Cortex of kidney (tissue), 1 donor: ENCODE data around the gene DOCK1.

Experiments used
- DNase-seq: peaks from one replicate; lab custom pipeline; 2025; lab: John Stamatoyannopoulos, UW

The DOCK1 gene

DNA sequence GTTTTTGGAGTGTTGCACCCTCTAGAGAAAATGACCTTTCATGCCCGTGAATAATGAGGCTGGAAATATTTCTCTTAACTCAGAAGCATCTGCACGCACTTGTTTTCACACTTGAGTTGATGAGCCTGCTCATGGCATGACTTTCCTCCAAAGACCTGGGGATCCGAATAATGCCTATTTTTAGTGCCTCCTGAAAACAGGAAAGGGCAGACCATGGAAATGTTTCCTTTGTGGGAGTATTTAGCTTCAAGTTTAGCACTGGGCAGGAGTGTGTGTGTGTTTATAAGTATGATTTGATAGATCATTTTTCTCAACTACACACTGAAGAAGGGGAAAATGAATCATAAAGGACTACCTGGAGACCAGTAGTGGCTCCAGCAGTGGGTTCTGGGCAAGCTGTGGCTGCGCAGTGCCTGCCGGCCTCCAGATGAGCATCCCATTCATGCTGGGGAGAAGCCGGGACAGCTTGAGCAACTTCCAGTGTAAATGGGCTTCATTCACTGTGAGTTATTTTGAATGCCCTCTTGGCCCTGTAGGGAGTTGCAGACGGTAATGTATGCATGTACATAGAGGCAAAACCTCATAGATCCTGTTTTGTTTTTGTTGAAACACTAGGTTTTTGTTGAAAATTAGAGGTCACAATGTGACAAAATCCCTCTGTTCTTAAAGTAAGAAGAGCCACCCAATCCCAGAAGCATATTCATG, 408.9 kb downstream of the DOCK1 start:
- no peak for DNase-seq

DNA sequence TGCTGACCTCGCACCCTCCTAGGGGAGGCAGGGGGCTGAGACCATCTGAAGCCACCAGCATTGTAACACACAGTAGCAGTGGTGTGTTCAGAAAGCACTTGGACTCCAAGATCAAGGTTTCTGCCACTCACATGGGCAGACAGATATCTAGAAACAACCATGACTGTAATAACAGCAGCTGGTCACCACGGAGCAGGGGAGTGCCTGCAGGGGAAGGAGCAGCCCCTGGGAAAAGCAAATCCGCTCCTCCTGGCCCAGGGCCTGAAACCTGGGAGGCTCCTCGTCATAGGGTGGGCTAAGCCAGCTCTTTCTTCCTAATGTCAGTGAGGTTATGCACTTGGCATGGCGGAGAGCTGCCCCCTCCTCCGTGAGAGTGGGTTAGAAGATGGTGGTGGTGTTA, 409.6 kb downstream of the DOCK1 start:
- no peak for DNase-seq

DNA sequence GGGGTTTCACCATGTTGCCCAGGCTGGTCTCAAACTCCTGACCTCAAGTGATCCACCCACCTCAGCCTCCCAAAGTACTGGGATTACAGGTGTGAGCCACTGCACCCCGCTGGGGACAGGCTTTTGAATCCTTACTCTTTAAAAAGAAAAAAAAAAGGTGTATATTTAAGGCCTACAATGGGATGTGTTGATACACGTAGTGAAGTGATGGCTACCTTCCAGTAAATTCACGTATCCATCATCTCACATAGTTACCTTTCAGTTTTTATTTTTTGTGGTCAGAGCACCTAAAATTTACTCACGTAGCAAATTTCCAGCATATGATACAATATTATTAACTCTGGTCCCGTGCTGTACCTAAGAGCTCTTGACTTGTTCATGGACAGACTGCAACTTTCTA, 410.7 kb downstream of the DOCK1 start:
- no peak for DNase-seq

DNA sequence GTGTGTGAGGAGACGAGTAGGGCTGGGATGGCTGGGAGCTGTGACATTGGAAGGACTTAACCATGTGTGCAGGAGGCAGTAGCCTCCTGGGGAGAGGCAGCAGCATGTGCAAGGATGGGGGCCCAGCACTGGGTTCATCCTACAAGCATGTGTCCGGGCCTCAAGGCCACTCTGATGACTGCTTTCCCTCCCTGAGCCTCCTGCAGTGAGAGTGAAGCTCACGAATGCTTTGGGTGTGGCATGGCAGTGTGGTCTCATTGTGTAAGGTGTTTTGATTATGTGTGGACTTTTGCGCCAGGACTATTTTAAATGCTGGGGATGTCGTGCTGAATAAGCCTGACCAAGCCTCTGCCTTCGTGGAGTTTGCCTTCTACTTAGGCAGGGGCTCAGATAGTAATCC, 413.2 kb downstream of the DOCK1 start:
- no peak for DNase-seq

DNA sequence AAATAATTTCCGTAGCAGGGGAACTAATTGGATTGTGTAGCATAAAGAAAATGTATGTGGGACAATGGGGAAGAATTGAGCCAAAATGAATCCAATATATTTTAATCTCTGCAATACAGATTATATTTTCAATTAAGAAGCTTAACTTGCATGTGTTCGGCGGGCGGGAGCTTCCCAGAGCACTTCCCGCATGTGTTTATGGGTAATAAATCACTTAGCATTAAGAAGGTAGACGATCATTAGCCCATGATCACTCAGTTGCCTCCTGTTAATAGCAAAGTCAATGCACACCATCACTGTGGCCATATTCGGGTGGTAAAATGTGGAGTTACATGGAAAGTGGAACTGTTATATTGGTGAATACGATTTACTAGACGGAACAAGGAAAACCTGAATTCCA, 414.0 kb downstream of the DOCK1 start:
- DNase-seq = no peak

DNA sequence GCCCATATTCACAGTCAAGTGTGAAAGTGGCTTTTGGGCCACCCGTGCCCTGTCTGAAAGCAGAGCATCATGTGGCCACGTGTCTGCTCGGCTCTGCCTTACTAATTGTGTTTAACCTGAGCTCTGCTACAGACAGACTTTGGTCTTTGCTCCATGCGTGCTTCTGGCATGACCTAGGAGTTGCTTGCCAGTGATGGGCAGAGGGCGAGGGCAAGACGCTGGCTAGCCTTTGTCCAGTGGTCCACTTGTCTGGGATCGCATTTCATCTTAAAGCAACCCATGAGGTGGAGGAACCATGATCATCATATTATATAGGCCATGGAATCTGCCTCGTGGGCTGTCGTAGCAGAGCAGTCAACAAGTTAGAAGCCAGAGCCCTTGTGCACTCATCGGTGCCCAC, 414.5 kb downstream of the DOCK1 start:
- no peak for DNase-seq

DNA sequence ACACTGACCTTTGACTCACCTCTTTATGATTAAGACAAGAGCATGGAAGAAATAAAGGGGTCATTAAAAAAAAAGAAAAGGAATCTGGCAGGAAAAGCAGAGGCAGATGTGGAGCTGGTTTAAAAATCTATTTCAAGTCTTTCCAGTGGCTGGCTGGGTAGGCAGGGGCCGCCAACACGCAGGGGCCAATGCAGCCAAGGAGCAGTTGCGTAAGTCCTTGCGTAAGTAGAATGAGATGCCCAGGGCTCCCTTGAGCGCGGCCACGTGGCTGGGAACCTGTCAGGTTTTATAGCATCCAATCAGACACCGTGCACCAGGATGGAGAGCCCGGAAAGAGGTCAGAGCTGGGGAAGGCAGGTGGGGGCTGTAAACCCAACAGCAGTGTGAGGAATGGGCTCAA, 414.9 kb downstream of the DOCK1 start:
- no peak for DNase-seq

DNA sequence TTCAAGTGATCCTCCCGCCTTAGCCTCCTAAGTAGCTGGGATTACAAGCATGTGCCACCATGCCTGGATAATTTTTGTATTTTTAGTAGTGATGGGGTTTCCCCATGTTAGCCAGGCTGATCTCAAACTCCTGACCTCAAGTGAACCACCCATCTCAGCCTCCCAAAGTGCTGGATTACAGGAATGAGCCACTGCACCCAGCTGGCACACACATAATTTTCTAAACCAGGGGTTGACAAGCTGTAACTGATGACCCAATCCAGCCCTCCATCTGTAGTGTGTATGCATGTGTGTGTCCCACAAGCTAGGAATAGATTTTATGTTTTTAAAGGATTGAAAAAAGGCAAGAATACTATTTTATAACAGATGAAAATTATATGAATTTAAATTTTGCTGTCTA, 417.1 kb downstream of the DOCK1 start:
- DNase-seq = no peak

DNA sequence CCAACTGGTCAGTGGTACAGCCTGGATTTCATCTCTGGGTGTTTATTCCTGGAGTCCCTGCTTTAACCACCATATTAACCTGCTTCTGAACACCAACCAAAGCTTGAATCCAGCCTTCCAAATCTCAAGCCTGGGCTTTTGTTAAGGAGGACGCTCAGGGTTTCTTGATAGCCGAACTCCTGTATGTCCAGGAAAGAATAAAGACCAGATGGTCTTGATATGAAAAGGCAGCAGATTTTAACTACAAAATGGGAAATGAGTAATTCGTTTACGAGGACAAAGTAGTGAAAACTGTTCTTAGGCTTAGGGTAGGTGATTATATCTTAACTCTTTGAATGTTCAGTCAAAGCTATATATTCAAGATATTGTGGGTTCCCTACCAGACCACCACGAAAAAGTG, 420.3 kb downstream of the DOCK1 start:
- DNase-seq = no peak

DNA sequence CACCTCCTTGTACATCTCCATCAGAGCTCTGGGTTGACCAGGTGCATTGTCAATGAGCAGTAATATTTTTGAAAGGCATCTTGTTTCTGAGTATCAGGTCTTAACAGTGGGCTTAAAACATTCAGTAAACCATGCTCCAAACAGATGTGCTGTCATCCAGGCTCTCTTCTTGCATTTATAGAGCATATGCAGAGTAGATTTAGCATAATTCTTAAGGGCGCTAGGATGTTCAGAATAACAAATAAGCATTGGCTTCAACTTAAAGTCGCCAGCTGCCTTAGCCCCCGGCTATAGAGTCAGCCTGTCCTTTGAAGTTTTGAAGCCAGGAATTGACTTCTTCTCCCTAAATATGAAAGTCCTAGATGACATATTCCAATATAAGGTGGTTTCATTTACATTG, 421.7 kb downstream of the DOCK1 start:
- no peak for DNase-seq

DNA sequence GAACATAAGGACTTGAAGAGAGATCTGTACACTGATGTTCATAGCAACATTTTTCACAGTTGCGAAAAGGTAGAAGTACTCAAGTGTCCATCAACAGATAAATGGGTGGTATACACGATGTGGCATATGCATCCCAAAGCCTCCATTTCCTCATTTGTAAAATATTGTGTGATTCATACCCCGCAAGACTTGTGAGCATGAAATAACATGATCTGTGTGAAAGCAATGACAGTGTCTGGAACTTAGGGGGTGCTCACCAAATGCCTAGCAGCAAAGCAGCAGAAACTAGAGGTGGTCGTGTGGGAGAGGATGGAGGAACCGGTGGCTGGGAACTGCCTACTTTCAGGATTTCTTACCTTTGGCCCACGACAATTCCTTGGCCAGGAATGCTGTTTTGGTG, 426.5 kb downstream of the DOCK1 start:
- no peak for DNase-seq

DNA sequence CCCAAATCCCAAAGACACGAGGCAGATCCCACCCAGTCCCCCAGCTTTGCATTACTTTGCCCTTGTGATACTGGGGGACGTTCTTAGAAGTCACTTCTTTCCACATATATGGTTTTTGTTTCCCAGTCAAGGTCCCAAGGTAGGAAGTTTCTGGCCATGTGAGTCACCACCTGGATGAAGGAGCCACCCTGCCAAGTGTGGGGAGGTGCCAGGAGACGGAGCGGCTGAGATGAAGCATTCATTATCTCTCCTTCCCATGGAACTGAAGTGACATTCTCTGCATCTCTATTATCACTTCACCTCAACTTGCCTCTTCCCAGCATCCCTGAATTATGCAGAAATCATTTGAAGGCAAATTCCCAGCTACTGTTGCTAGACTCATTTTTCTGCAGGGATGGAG, 427.4 kb downstream of the DOCK1 start:
- DNase-seq = no peak

DNA sequence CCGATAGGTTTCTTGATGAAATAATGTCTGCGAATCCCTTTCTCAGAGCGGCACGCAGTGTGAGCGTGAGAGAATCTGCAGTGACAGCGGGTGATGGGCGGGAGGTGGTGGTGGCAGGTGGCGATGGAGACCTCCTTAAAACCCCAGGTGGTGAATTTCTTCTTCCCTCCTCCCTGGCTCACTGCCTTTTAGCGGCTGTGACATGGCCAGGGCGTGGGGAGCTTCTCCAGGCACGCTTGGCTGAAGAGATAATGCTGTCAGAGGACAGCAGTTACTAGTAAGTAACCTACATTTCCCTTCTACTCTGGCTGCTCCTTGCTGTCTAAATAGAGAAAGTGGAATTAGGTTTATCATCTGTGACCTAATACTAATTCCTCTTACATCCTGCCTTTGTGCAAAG, 432.6 kb downstream of the DOCK1 start:
- no peak for DNase-seq

DNA sequence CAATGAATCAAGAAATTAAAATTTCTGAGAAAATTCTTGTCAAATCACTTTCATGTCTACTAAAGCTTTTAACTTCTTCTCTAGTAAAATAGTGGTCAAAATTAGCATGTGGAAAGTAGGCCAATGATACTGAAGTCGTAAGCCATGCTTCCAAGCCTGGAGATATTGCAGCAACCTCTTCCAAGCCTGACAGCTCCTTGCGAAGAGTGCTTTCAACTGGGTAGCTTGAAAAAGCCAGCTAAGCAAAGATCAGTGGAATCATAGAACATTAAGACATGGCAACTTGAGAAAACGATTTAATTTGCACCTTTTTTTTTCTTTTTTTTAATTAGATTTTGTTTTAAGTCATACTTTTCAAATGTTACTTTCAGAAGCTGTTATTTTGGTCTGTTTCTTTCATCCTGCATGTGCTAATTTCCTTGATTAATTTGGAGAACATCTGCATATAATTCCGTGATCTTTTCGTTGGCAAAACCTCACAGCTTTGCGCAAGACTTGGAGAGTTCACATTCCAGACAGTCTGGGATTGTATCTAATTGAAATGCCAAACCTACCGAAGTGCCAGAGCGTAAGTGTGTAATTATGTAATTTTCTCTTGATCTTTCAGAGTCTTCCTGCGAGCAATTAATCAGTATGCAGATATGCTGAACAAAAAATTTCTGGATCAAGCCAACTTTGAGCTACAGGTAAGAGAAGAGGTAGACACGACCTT, 433.3 kb downstream of the DOCK1 start:
- no peak for DNase-seq

DNA sequence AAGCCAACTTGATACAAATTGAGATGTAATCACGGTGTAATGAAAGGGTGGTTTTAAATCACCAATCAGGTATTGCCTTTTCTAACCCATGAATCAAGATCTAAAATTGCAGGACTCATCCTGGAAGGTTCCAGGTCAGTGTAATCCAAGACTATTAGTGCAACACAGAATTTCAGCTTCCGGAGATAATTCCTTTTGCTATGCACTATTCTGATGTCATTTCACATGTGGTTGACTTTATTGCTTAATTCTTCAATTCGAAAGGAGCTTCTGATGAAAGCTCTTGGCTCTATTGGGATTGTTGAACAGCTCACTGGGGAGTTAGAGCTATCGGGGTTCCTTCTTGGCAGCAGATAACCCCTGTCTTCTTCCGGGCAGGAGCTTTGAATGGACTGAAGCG, 438.6 kb downstream of the DOCK1 start:
- no peak for DNase-seq

DNA sequence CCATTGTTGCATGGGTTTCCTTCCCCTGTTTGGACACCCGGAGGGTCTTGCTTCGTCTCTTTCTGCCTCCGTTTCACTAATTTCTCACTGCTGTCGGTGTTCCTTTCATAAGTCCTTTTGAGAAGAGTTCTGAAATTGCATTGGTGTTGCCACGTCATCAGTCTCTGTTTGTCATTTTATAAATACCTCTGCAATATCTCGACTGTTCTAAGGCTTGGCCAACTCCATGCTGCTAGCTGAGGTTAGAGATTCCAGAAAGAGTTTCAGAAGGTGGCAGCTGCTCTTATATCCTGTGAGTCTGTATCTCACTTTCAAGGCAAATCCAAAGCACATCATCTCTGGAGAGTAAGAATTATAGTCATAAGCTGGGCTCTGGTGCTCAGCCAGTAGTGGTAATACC, 439.1 kb downstream of the DOCK1 start:
- no peak for DNase-seq

DNA sequence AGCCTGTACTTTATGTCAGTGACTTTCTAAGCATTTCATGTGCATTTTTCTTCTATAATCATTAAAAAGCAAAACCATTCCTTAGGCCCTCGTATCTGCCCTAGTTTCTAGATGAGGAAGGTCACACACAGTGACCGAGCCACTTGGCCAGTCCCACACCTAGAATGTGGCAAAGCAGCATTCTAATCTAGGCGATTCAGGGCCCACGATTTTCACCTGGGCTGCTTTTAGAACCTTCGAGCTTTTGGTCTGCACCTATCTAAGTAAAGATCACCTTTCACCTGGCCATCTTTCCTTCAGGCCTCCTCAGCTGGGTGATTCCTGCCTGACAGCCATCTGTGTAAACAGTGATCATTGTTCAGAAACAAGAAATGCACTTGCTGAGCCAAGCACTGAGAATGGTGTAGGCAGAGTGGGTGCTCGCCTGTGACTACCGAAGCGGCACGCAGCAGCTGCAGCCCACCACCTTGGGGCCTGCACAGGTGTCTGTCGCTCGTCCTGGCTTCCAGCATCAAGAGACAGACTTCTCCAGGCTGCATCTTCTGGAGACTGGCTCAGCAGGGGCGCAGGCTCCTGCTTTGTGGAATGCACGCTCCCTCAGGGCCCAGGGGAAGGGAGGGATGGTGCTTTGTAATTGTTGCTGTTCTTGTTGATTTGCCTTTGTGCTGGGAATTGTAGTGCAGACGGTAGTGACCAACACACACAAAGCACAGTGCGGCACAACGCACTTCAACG, 440.2 kb downstream of the DOCK1 start:
- no peak for DNase-seq

DNA sequence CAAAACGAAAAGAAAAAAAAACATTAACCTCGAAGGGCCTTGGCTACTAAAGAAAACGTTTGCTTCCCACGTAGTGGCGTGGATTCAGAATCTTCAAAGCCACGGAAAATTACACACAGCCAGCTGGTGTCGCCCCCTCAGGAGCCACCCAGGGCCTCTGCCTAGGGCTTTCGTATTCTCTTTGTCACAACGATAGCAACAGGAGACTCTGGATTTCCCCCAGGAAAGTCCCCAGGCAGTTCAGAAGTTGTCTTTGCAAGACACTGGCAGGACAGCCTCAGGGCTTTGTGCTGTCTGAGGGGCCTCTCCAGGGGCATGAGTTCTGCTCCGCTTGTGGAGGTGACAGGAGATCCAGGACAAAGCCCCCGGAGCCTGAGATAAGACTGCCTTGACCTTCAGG, 441.4 kb downstream of the DOCK1 start:
- DNase-seq = no peak

DNA sequence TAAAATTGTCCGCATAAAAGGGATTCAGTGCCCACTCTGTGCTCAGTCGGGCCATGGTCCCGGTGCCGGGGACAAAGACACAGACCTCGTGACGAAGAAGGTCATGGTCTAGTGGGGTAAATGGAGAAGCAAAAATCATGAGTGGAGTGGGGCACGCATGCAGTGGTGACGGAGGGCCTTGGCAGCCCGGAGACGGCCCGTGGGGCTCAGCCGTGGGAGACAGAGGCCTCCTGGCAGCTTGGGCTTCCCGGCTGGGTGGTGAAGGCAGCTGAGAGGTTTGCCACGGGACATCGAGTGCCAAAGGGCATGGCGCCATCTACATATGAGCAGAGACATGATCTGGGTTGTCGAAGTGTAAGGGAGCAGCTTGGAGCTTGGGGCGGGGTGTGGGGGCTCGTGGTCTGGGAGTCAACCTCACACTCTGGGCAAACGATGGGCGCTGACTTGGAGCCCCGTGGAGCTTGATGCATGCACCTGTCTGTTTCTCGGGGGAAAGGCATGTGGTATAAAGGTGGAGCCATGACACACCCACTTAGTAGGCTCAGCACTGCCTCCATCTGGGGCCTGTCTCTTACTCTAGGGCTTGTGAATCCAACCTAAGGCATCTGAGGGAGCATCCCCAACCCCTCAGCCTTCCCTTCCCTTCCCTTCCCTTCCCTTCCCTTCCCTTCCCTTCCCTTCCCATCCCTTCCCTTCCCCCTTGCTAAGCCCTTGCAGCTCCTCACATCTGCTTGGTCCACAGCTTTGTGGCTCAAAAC, 442.2 kb downstream of the DOCK1 start:
- DNase-seq = no peak

DNA sequence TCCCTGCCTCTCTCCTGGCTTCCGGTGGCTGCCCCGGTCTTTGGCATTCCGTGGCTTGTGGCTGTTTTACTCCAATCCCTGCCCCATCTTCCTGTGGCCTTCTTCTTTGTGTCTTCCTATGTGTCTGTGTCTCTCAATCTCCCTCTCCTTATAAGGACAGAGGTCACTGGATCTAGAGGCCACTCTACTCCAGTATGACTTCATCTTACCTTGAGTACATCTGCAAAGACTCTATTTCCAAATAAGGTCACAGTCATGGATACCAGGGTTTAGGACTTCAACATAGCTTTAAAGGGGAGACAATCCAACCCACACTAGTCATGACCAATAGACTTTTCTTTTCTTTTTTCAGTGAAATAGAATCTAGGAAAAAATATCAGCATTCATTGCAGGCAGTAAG, 444.5 kb downstream of the DOCK1 start:
- DNase-seq = no peak

DNA sequence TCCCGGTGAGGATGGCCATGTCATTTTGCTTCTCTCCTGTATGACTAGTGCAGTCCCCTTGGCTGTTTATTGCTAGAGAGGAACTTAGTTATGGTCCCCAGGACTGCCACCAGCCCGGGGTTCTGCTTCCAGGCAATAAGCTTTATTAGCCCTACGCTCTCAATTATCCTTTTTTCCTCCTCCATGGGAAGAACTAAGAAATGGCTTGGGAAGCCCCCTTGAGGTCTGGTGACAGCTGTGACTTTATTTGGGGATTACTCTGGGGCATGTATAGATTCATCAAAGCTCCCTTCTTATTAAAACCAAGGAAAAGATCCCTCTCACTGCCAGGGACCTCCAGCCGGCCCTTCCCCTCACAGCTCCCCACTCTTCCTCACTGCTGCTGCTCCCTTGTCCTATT, 446.3 kb downstream of the DOCK1 start:
- no peak for DNase-seq

DNA sequence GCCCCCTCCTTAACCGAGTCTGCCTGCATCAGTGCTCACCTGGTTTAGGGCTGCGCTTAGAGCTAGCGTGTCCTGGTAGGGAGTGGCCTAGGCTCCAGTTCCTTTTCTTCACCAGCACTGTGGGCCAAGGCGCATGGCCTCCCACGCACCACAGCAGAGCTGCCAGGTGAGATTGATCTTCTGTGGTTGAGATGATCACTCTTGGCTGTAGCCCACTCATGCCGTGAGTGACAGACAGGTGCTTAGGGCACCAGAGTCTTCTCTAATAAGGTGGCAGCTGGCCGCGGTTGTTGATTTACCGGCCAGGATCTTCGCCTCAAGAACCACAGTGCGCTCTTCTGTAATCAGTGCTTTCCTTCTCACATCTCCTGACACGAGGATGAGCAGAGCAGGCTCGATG, 448.3 kb downstream of the DOCK1 start:
- DNase-seq = no peak

DNA sequence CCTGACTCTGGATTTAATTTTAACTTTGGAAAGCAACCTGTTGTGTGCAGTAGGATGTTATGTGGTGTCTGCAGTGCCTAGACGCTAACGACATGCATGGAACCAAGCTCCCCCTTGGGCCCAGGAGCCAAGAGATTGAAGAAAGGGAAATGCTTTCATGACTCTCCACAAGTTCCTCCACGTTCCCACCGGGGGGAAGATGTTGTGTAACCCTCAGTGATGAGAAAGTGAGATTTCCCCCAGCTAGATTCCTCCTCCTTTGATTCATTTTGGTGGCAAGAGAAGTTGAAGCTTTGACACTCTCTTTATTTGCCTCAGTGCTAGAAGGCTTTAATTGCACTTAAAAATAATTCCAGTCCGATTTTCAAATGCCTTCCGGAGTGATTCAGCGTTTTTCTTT, 449.0 kb downstream of the DOCK1 start:
- DNase-seq = no peak
